ENCODE results near the gene TMC3.

GRCh38 chr15:81341351-81341750 is 32.7 kb downstream of the TMC3 start:
- no peak for TF ChIP-seq EP300 (IDR thresholded peaks at IDR 0.05)
- TF ChIP-seq HMGXB4 (CRISPR knock-in tag; IDR thresholded peaks at IDR 0.05; ENCODE audit: borderline replicate concordance), result no peak
- TF ChIP-seq POLR2A (IDR thresholded peaks at IDR 0.05; ENCODE audit: low read length), result no peak
- no peak for TF ChIP-seq SMC3 (IDR thresholded peaks at IDR 0.05)
- TF ChIP-seq JUN (IDR thresholded peaks at IDR 0.05), result no peak
- no peak for TF ChIP-seq RAD21 (conservative IDR thresholded peaks at IDR 0.05 in 1 of 2, IDR thresholded peaks at IDR 0.05 in 1 of 2)
- TF ChIP-seq RCOR1 (IDR thresholded peaks at IDR 0.05; ENCODE audit: low read depth, low read length), result no peak
- TF ChIP-seq CTCF (IDR thresholded peaks at IDR 0.05), result no peak
- TF ChIP-seq KDM1A (IDR thresholded peaks at IDR 0.05; ENCODE audit: low read depth), result no peak
